SK-N-MC (cell line): ENCODE data around the gene RASA4B.
"Not testable (repeated sequence)": the region's sequence is repeated elsewhere in the genome, so short reads cannot be mapped to it uniquely, and the experiment has no call there.

Source experiments
- EZH2 ChIP-seq: fragments of 200-600 bp; sonication (generic); IDR thresholded peaks from one replicate; pipeline ENCODE4 v1.6.1; 2017; ENCODE audit warnings: antibody characterized with exemption
- POLR2AphosphoS5 ChIP-seq: IDR thresholded peaks from 2 replicates; pipeline ENCODE4 v1.6.1; 2012; ENCODE audit warnings: mild to moderate bottlenecking, low read depth, low read length, borderline replicate concordance

DNA sequence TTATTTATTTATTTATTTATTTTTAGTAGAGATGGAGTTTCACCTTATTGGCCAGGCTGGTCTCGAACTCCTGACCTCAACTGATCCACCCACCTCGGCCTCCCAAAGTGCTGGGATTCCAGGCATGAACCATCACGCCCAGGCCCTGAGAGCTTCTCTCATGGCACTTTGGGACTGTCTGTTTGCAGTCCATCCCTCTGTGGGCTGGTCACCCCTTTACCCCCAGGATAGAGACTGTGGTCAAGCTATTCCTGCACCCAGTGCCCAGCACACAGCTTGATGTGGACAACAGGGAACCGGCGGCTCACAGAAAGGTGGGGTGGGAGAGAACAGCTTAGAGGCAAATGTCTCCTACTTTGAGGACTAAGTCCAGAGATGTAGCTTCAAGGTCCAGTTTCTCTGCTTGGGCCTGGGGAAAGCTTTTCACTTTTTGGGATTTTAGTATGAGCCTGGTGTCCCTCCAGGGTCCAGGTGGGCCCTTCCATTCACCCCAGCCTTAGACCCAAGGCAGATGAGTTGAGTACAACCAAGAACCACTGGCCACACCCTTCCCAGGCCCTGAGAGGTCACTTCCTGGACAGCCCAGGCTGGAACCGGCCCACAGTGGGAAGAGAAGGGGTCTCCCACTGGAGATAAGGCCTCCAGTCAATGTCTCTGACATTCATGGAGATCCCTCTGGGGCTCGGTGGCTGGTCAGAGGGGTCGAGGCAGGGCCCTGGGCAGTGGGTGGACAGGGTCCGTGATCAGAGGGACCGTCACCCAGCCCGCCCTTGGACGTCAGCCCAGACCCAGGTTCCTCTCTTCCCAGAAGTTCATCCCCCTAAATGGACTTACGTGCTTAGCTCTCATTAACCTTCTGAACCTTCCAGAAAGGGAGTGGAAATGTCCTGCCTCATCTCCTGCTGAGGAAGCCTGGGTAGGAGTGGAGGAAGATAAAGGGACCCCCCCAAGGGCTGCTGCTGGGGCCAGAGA is 10.5 kb upstream of the RASA4B start:
- TF ChIP-seq POLR2AphosphoS5, EZH2: not testable (repeated sequence)
